ENCODE data around the gene SLC6A13.

SLC6A13 gene

DNA sequence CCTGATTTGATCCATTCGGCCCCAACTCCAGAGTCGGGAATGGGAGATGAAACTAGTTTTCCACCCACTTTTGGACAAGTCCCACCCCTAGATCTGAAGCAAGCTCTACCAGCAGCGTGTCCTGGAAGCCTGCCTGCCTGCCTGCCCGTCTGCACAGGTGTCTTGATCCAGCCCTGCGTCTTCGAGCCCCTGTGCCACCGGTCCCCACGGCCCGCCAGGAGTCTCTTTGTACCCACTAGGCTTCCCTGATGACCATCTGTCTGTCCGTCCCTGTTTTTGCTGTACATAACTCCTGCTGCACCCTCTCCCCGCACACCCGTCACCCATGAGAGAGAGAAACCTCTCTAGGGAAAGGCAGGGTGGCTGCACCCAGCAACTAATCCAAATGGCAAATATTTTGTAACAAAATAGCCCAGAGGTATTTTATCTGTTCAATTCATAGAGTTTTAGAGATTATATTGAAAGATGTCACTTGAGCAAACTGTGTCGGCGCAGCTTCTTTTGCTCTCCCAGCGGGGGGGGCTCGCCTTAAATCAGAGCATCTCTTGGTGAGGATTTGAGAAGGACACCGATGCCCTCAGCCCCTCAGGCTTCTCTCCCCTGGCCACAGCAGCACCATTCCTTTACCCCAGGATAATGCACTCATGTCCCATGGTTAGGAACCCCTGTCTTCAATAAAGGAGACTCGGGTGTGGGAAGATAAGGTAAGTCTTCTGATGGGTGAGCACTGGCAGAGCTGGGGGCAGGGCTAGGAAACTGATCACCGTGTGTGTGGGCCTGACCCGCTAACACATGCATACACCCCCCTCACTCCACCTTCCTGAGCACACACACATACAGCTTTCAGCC lies 84.4 kb downstream of the SLC6A13 start:
- Histone ChIP-seq H3K4me1 (peaks cover 46% of the 10 kb centered on the region), H3K27ac (no peak overlapping the region)
- no peak for TF ChIP-seq Cebpa-rat (IDR thresholded peaks at IDR 0.05)

GRCh38 chr12:177336-177979 lies 85.2 kb downstream of the SLC6A13 start:
- Histone ChIP-seq H3K36me3 (no peaks in the 10 kb centered on the region), H3K27me3 (no peaks in the 10 kb centered on the region), H3K27ac (no peak overlapping the region), H4K20me1 (no peaks in the 10 kb centered on the region), H3K4me1 (peaks cover 53% of the 10 kb centered on the region), H3K9ac (no peak overlapping the region), H3K9me3 (no peaks in the 10 kb centered on the region), H3K4me3 (no peak overlapping the region), H3K4me2 (no peak overlapping the region; the same call in 1 of the 2 replicates)
- TF ChIP-seq Cebpa-rat (IDR thresholded peaks at IDR 0.05), result no peak

More for the DNA sequence above, 84.4 kb downstream of the SLC6A13 start:
- Histone ChIP-seq H4K20me1 (no peaks in the 10 kb centered on the region), H3K9ac (no peak overlapping the region), H3K27me3 (no peaks in the 10 kb centered on the region), H3K9me3 (no peaks in the 10 kb centered on the region), H3K4me3 (no peak overlapping the region), H3K36me3 (no peaks in the 10 kb centered on the region), H3K4me2 (no peak overlapping the region)

DNA sequence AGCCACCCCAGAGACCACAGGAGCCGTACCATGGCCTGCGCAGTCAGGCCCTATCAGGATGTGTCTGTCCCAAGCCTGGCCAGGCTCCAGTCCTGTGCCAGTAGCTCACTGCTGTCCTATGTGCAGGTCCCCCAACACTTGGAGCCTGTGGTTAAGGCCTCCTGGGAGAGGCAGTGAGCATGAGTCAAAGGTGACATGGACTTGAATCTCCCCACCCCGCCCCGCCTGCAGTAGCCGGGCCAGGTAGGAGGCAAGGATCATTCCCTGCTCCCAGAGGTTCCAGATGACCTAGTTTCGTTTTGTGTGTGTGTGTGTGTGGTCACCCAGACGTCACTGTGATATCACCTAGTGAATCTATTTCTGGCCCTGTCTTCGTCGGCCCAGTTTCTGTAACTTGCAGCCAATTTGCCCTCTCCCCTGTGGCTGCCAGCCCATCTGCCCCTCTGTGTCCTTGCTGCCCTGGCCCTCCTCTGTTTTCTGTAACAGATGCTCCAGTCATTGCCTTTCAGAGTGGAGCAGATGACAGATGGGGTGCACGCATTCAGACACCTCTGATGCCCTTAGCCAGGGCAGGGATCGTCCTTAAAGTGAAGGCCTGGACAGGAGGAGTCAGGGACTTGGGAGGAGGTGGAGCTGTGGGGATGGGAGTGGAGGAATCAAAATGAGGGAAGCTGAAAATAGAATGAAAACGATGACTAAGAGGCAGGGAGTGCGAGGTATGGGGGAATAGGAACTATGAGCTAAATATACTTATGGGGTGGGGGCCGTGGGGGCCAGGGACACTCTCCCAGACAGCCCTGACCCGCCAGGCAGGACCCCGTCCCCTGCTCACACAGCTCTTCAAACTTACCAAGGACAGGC lies 86.1 kb downstream of the SLC6A13 start:
- H3K27ac ChIP-seq, result 0 out of 2 replicates have a peak overlapping the region, but pooled peaks have one; percentile 18
- H4K20me1 ChIP-seq, result no peaks in the 10 kb centered on the region
- peak overlapping the region; percentile 19; the same call in 1 of the 2 replicates for H3K9ac ChIP-seq

GRCh38 chr12:175759-176158 lies 86.9 kb downstream of the SLC6A13 start:
- H3K27me3 ChIP-seq, result no peaks in the 10 kb centered on the region
- no peak for TF ChIP-seq Cebpa-rat (IDR thresholded peaks at IDR 0.05)

More for the DNA sequence above, 86.1 kb downstream of the SLC6A13 start:
- Histone ChIP-seq H3K4me3 (no peak overlapping the region), H3K9me3 (no peaks in the 10 kb centered on the region), H3K4me2 (peak overlapping the region; percentile 63), H3K36me3 (no peaks in the 10 kb centered on the region), H3K27me3 (no peaks in the 10 kb centered on the region), H3K4me1 (peaks cover 55% of the 10 kb centered on the region)
- no peak for TF ChIP-seq Cebpa-rat (IDR thresholded peaks at IDR 0.05)

DNA sequence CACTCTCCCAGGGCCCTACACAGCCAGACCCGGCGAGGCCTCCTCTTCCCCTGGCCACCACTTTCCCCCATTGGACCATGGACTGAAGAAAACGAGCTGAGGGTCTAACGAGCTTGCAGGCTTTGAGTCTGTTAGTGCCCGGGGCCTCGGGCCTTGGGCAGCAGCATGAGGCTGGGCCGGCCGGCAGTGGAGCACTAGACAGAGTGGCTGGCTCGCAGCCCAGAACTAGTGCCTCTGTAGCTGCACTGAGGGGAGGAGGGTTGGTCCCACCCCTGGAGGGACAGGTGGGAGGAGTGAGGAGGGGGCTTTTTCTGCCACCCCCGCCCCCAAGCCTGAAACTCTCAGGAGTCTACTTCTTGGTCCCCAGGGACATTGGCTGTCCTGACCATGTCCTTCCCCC lies 87.4 kb downstream of the SLC6A13 start:
- no peak for TF ChIP-seq Cebpa-rat (IDR thresholded peaks at IDR 0.05)
- H3K27me3 ChIP-seq, result no peaks in the 10 kb centered on the region
- no peak overlapping the region for H3K4me2 ChIP-seq
- H3K9ac ChIP-seq, result no peak overlapping the region
- H3K27ac ChIP-seq, result no peak overlapping the region
- no peaks in the 10 kb centered on the region for H4K20me1 ChIP-seq
- H3K4me3 ChIP-seq, result no peak overlapping the region
- peaks cover 46% of the 10 kb centered on the region for H3K4me1 ChIP-seq
- no peaks in the 10 kb centered on the region for H3K9me3 ChIP-seq
- H3K36me3 ChIP-seq, result no peaks in the 10 kb centered on the region

More at GRCh38 chr12:175759-176158, 86.9 kb downstream of the SLC6A13 start:
- Histone ChIP-seq H3K9me3 (no peaks in the 10 kb centered on the region), H3K36me3 (no peaks in the 10 kb centered on the region), H3K4me2 (peak overlapping the region; percentile 63; the same call in 1 of the 2 replicates), H3K9ac (no peak overlapping the region), H3K4me3 (no peak overlapping the region), H4K20me1 (no peaks in the 10 kb centered on the region), H3K4me1 (peaks cover 51% of the 10 kb centered on the region), H3K27ac (no peak overlapping the region)

GRCh38 chr12:174596-174995 lies 88.0 kb downstream of the SLC6A13 start:
- H3K9me3 ChIP-seq, result no peaks in the 10 kb centered on the region
- H3K4me2 ChIP-seq, result no peak overlapping the region
- H3K36me3 ChIP-seq, result no peaks in the 10 kb centered on the region
- no peak for TF ChIP-seq Cebpa-rat (IDR thresholded peaks at IDR 0.05)
- no peak overlapping the region for H3K4me3 ChIP-seq
- H3K9ac ChIP-seq, result no peak overlapping the region
- no peaks in the 10 kb centered on the region for H4K20me1 ChIP-seq
- no peak overlapping the region for H3K27ac ChIP-seq
- H3K27me3 ChIP-seq, result no peaks in the 10 kb centered on the region
- peaks cover 47% of the 10 kb centered on the region for H3K4me1 ChIP-seq

- Histone ChIP-seq H3K4me1 (peaks cover 52% of the 10 kb centered on the region), H3K9me3 (no peaks in the 10 kb centered on the region), H3K4me3 (no peak overlapping the region), H3K36me3 (no peaks in the 10 kb centered on the region), H3K27me3 (no peaks in the 10 kb centered on the region), H3K9ac (peak overlapping the region; percentile 16; the same call in 1 of the 2 replicates), H3K4me2 (peak overlapping the region; percentile 55; the same call in 1 of the 2 replicates), H3K27ac (no peak overlapping the region), H4K20me1 (no peaks in the 10 kb centered on the region)
- no peak for TF ChIP-seq Cebpa-rat (IDR thresholded peaks at IDR 0.05)
These were observed 88.5 kb downstream of the SLC6A13 start for GRCh38 chr12:174124-174523.

DNA sequence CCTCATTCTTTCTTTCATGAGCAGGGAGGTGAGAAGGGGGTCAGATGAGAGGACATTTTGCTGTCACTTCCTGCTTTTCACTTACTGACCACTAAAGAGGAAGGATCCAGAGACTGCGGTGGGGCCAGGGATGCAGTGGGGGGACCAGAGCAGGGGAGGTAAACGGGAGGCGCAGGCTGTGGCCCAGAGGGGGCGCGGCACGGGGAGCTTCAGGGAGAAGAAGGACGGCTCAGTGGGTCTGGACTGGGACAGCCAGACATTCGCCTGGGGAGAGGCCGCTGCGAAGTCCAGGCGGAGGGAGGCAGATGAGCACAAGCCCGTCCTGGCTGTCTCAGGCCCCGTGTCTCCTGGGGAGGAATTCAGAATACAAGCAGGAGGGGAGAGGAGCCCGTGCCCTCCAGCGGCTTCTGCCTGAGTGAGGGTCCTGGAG lies 89.9 kb downstream of the SLC6A13 start:
- no peaks in the 10 kb centered on the region for H3K9me3 ChIP-seq
- H3K27ac ChIP-seq, result peak overlapping the region; percentile 35; the same call in 1 of the 2 replicates
- peaks cover 64% of the 10 kb centered on the region for H3K4me1 ChIP-seq
- 0 out of 2 replicates have a peak overlapping the region, but pooled peaks have one; percentile 16 for H3K9ac ChIP-seq
- H3K4me2 ChIP-seq, result peak overlapping the region; percentile 55
- no peaks in the 10 kb centered on the region for H3K36me3 ChIP-seq
- H3K27me3 ChIP-seq, result no peaks in the 10 kb centered on the region
- no peak overlapping the region for H3K4me3 ChIP-seq
- no peaks in the 10 kb centered on the region for H4K20me1 ChIP-seq
- TF ChIP-seq Cebpa-rat (IDR thresholded peaks at IDR 0.05), result no peak
